T-helper 17 cell (primary cell): Measurements from ENCODE around the gene SCAMP5. TPM values are rescaled to one million over a fixed set of nuclear protein-coding genes. Genes with fewer than 3 reads are reported as not detected.

ENCODE experiments used
- ATAC-seq: fragments of 150-1000 bp; cut with Tn5 transposase; 2 replicates; pipeline ENCODE4 v1.10.0; 2021; ENCODE audit warnings: mild to moderate bottlenecking, moderate library complexity
- DNase-seq, 3 donors: peaks; one replicate each; pipeline versions ENCODE4 v3.0.0 to v3.0.0-alpha.2; 2020 to 2021
- H3K9me3 ChIP-seq: one replicate; pipeline ENCODE4 v1.7.0; 2013; ENCODE audit warnings: low read length, mild to moderate bottlenecking; ENCODE audit not compliant: control insufficient read depth, poor library complexity, severe bottlenecking
- H3K27ac Mint-ChIP-seq: one replicate; pipeline ENCODE4 v1.8.0; 2022; ENCODE audit warnings: mild to moderate bottlenecking, moderate library complexity, mixed read lengths
- H3K27me3 Mint-ChIP-seq: one replicate; pipeline ENCODE4 v1.8.0; 2022; ENCODE audit warnings: mixed read lengths
- H3K36me3 Mint-ChIP-seq: one replicate; pipeline ENCODE4 v1.8.0; 2022; ENCODE audit warnings: low read depth, mixed read lengths
- H3K4me1 Mint-ChIP-seq: one replicate; pipeline ENCODE4 v1.8.0; 2022; ENCODE audit warnings: mild to moderate bottlenecking, mixed read lengths
- H3K4me3 Mint-ChIP-seq: one replicate; pipeline ENCODE4 v1.8.0; 2022; ENCODE audit warnings: mild to moderate bottlenecking, moderate library complexity, mixed read lengths
- total RNA-seq, 4 donors: library from RNA in 2 of 4; stranded (reverse) in 2 of 4; gene quantifications; one replicate each; pipeline ENCODE4 v1.2.3 and lab custom pipeline; 2022 to 2026

SCAMP5 gene
- total RNA-seq, 2 donors from 2014 or later, result 3.9 to 4.3 TPM

DNA sequence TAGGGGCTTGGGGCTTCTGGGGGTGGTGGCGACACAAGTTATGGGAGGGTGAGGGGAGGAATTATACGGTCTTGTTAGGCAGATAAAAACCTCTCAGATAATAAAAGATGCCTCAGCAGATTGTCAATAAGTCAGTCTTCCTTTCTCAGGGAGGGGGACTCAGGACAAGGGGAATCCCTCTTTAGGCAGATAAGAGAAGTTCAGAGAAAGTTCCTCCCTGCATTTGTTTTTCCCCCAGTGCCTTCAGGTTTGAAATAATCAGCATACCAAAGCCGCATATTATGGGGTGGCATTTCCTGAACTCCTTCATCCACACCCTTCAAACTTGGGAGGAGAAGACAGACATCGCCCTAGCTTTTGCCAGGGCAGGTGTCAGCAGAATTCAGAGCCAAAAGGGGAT lies 36.5 kb downstream of the SCAMP5 start:
- DNase-seq (no peak), ATAC-seq (no peak)
- no peak overlapping the region for H3K4me3 Mint-ChIP-seq
- peaks cover 6% of the 10 kb centered on the region for H3K36me3 Mint-ChIP-seq
- peaks cover 29% of the 10 kb centered on the region for H3K4me1 Mint-ChIP-seq
- peak overlapping the region; percentile 68 for H3K27ac Mint-ChIP-seq
- H3K27me3 Mint-ChIP-seq, result no peaks in the 10 kb centered on the region
- H3K9me3 ChIP-seq, result no peaks in the 10 kb centered on the region

DNA sequence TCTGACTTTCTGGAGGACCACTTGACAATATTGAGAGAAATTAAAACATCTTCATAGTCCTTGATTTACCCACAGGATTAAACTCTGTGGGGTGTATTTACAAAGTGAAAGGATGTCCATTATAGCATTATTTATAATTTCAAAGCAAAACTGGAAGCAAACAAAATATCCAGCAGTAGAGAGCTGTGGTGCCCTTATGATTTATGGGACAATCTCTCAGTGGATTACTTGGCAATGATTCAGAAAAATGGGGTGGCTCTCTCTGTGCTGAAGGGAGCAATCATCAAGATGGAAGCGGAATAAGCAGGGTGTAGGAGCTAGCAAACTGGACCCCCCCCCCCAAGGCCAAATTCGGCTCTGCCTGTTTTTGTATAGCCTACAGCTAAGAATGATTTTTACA lies 37.0 kb downstream of the SCAMP5 start:
- no peak for ATAC-seq

GRCh38 chr15:75033809-75034208 lies 38.4 kb downstream of the SCAMP5 start:
- Mint-ChIP-seq H3K4me1 (peaks cover 36% of the 10 kb centered on the region), H3K36me3 (peaks cover 6% of the 10 kb centered on the region), H3K27me3 (no peaks in the 10 kb centered on the region), H3K4me3 (no peak overlapping the region), H3K27ac (peak overlapping the region; percentile 37)
- DNase-seq, result no peak
- H3K9me3 ChIP-seq, result no peaks in the 10 kb centered on the region
- ATAC-seq, result no peak

More for the DNA sequence above, 37.0 kb downstream of the SCAMP5 start:
- DNase-seq, result no peak
- no peaks in the 10 kb centered on the region for H3K9me3 ChIP-seq
- peaks cover 6% of the 10 kb centered on the region for H3K36me3 Mint-ChIP-seq
- peaks cover 34% of the 10 kb centered on the region for H3K4me1 Mint-ChIP-seq
- no peaks in the 10 kb centered on the region for H3K27me3 Mint-ChIP-seq
- no peak overlapping the region for H3K4me3 Mint-ChIP-seq
- no peak overlapping the region for H3K27ac Mint-ChIP-seq

- no peak overlapping the region for H3K27ac Mint-ChIP-seq
- H3K9me3 ChIP-seq, result no peaks in the 10 kb centered on the region
- no peak for DNase-seq
- H3K36me3 Mint-ChIP-seq, result peaks cover 6% of the 10 kb centered on the region
- H3K4me1 Mint-ChIP-seq, result peaks cover 35% of the 10 kb centered on the region
- no peak for ATAC-seq
- H3K4me3 Mint-ChIP-seq, result no peak overlapping the region
- no peaks in the 10 kb centered on the region for H3K27me3 Mint-ChIP-seq
These were observed 39.3 kb downstream of the SCAMP5 start for GRCh38 chr15:75034615-75035014.

- DNase-seq (no peak), ATAC-seq (no peak)
- H3K36me3 Mint-ChIP-seq, result peaks cover 6% of the 10 kb centered on the region
- no peak overlapping the region for H3K4me3 Mint-ChIP-seq
- peaks cover 28% of the 10 kb centered on the region for H3K4me1 Mint-ChIP-seq
- no peaks in the 10 kb centered on the region for H3K9me3 ChIP-seq
- H3K27ac Mint-ChIP-seq, result no peak overlapping the region
- H3K27me3 Mint-ChIP-seq, result no peaks in the 10 kb centered on the region
These were observed 40.9 kb downstream of the SCAMP5 start for GRCh38 chr15:75036212-75036616.

DNA sequence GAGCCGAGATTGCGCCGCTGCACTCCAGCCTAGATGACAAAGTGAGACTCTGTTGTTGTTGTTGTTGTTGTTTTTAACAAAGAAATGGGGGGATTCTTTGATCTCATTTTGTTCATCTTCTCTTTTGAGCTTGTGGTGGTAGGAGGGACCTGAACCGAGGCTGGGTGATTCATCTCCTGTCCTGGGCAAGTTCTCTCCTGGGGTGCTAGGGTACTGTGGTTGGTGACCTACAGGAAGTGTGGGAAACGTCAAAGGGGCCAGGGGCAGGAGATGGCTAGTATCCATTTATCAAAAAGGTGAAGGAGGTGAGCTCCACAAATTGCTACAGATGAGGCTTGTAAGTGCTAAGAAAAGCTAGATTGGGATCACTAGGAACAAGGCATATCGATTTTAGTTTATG lies 42.3 kb downstream of the SCAMP5 start:
- Mint-ChIP-seq H3K27ac (peak overlapping the region; percentile 77), H3K27me3 (no peaks in the 10 kb centered on the region), H3K36me3 (peaks cover 6% of the 10 kb centered on the region), H3K4me3 (no peak overlapping the region), H3K4me1 (peaks cover 27% of the 10 kb centered on the region)
- ATAC-seq (no peak), DNase-seq (no peak)
- H3K9me3 ChIP-seq, result no peaks in the 10 kb centered on the region

GRCh38 chr15:75038231-75038630 lies 42.9 kb downstream of the SCAMP5 start:
- Mint-ChIP-seq H3K27me3 (no peaks in the 10 kb centered on the region), H3K27ac (no peak overlapping the region), H3K4me1 (peaks cover 28% of the 10 kb centered on the region), H3K36me3 (peaks cover 6% of the 10 kb centered on the region), H3K4me3 (no peak overlapping the region)
- DNase-seq (no peak), ATAC-seq (no peak)
- H3K9me3 ChIP-seq, result no peaks in the 10 kb centered on the region

DNA sequence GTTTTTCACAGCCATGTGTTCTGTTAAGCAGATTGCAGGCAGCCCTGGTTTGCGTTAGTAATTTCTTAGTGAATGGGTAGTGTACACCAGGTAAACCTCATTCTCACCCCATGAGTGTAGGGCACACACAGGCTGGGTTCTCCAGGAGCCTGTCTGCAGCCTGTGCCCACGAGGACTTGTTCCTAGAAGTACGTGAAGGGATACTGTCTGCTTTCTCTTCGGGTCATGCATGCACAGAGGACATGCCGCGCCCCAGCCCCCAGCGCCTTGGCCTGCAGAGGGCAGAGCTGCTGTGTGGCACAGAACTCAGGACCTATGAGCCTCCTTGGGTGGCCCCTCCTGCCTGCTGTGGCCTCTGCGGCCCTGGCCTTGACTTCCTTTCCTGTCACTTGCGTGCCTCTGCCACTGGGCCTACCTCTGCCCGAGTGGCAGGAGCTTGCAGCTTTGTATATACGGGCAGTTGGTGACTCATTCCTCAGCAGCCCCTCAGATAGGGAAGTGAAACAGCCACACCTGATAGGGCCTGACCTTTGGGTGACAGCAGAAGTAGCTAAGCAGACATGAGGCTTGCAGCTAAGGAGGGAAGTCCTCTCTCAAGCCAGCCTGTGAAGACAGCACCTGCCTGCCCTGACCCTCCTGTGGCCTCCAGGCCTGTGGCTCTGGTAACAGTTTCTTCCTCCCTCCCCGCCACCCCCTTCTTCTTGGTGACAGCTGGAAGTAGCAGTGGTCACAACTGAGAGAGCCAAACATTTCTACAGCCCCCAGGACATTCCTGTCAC lies 47.6 kb downstream of the SCAMP5 start:
- Mint-ChIP-seq H3K36me3 (peaks cover 2% of the 10 kb centered on the region), H3K27me3 (no peaks in the 10 kb centered on the region), H3K4me3 (peak overlapping the region; percentile 12), H3K27ac (peak overlapping the region; percentile 65), H3K4me1 (peaks cover 34% of the 10 kb centered on the region)
- ATAC-seq (peak; percentile 75), DNase-seq (peak in 2 of 3 donors; percentile 21 to 31)
- no peaks in the 10 kb centered on the region for H3K9me3 ChIP-seq

DNA sequence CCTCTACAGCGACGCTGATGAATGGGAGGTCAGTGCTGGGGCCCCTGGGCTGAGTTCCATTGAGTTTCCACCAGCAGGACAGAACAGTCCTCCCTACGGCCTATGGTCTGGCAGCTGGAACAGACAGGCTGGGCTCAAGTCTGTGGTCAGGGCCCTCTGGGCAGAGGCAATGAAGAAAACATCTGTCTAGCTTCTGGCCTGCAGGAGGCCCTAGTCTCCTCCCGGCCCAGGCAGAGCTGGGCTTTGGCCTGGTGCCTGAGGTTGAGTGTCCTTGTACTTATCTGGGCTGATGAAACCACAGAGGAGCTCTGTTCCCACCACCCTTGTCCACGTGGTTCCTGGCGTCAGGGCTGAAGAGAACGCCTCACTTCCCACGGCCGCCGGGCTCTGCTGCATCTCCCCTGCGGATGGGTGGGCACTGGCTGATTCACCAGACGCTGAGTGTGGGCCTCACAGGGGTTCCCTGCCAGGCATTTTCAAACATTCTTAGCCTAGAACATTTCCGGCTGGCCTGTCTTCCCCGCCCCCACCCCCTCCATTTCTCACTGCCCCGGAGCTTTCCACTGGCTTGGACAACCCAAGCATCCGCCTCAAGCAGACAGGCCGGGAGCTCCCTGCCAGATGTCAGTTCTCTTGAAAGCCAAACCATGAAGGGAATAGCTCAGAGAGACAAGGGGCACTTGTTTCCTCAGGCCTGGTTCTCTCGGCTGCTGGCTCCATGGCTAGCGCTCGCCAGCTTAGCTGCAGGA lies 48.3 kb downstream of the SCAMP5 start:
- H3K27me3 Mint-ChIP-seq, result no peaks in the 10 kb centered on the region
- H3K27ac Mint-ChIP-seq, result peak overlapping the region; percentile 65
- ATAC-seq, result peak; percentile 20
- no peak for DNase-seq
- H3K4me3 Mint-ChIP-seq, result no peak overlapping the region
- H3K36me3 Mint-ChIP-seq, result peaks cover 2% of the 10 kb centered on the region
- H3K9me3 ChIP-seq, result no peaks in the 10 kb centered on the region
- peaks cover 33% of the 10 kb centered on the region for H3K4me1 Mint-ChIP-seq

GRCh38 chr15:75044258-75044878 lies 49.0 kb downstream of the SCAMP5 start:
- no peaks in the 10 kb centered on the region for H3K9me3 ChIP-seq
- ATAC-seq, result no peak
- peaks cover 28% of the 10 kb centered on the region for H3K4me1 Mint-ChIP-seq
- H3K4me3 Mint-ChIP-seq, result peak overlapping the region; percentile 81
- H3K27me3 Mint-ChIP-seq, result no peaks in the 10 kb centered on the region
- peaks cover 2% of the 10 kb centered on the region for H3K36me3 Mint-ChIP-seq
- DNase-seq, result no peak
- peak overlapping the region; percentile 87 for H3K27ac Mint-ChIP-seq

- no peaks in the 10 kb centered on the region for H3K27me3 Mint-ChIP-seq
- peak overlapping the region; percentile 87 for H3K27ac Mint-ChIP-seq
- H3K9me3 ChIP-seq, result no peaks in the 10 kb centered on the region
- peaks cover 28% of the 10 kb centered on the region for H3K4me1 Mint-ChIP-seq
- ATAC-seq (peak; percentile 52), DNase-seq (no peak)
- peaks cover 2% of the 10 kb centered on the region for H3K36me3 Mint-ChIP-seq
- peak overlapping the region; percentile 81 for H3K4me3 Mint-ChIP-seq
These were observed 50.1 kb downstream of the SCAMP5 start for GRCh38 chr15:75045332-75046015.

DNA sequence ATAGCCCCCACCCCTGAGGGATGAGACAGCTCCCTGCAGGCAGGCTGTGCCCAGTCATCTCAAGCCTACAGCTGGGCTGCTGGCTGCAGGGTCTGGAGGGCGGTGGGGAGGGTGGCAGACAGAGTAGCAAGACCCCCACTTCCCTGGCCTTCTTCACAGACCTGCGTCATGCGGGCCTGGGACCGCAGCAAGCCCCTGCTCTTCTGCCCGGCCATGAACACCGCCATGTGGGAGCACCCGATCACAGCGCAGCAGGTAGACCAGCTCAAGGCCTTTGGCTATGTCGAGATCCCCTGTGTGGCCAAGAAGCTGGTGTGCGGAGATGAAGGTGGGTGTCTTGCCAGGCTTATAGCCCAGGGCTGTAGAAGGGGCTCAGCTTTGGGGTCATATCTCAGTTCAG lies 53.0 kb downstream of the SCAMP5 start:
- H3K4me3 Mint-ChIP-seq, result no peak overlapping the region
- no peak overlapping the region for H3K27ac Mint-ChIP-seq
- ATAC-seq (no peak), DNase-seq (no peak)
- H3K36me3 Mint-ChIP-seq, result peaks cover 2% of the 10 kb centered on the region
- H3K27me3 Mint-ChIP-seq, result no peaks in the 10 kb centered on the region
- H3K4me1 Mint-ChIP-seq, result peaks cover 26% of the 10 kb centered on the region
- H3K9me3 ChIP-seq, result no peaks in the 10 kb centered on the region

- H3K27me3 Mint-ChIP-seq, result no peaks in the 10 kb centered on the region
- H3K4me3 Mint-ChIP-seq, result no peak overlapping the region
- no peak for ATAC-seq
- no peaks in the 10 kb centered on the region for H3K9me3 ChIP-seq
- H3K4me1 Mint-ChIP-seq, result peaks cover 20% of the 10 kb centered on the region
- H3K27ac Mint-ChIP-seq, result no peak overlapping the region
- DNase-seq, result no peak
- no peaks in the 10 kb centered on the region for H3K36me3 Mint-ChIP-seq
These were observed 54.0 kb downstream of the SCAMP5 start for GRCh38 chr15:75049392-75049791.
